COLO668 (cell line): Measurements from ENCODE around the gene PRDX6.
"Not testable (repeated sequence)": the region's sequence is repeated elsewhere in the genome, so short reads cannot be mapped to it uniquely, and the experiment has no call there.

Source experiments
- DNase-seq: peaks from one replicate; lab custom pipeline; 2025; ENCODE audit not compliant: unreplicated experiment; lab: John Stamatoyannopoulos, UW

The PRDX6 gene

GRCh38 chr1:173495609-173496267 lies 18.6 kb downstream of the PRDX6 start:
- no peak for DNase-seq

GRCh38 chr1:173496757-173497320 lies 19.7 kb downstream of the PRDX6 start:
- DNase-seq, result no peak

- DNase-seq, result no peak
Observed at GRCh38 chr1:173499729-173500128, 22.6 kb downstream of the PRDX6 start.

GRCh38 chr1:173502104-173502503 lies 25.0 kb downstream of the PRDX6 start:
- no peak for DNase-seq

- DNase-seq, result no peak
Observed at GRCh38 chr1:173503391-173503790, 26.3 kb downstream of the PRDX6 start.

- no peak for DNase-seq
Observed at GRCh38 chr1:173504268-173504667, 27.1 kb downstream of the PRDX6 start.

- DNase-seq, result no peak
Observed at GRCh38 chr1:173505391-173505790, 28.3 kb downstream of the PRDX6 start.

GRCh38 chr1:173506437-173506836 lies 29.3 kb downstream of the PRDX6 start:
- peak; percentile 7 for DNase-seq

- DNase-seq, result no peak
Observed at GRCh38 chr1:173507205-173507846, 30.2 kb downstream of the PRDX6 start.

- DNase-seq, result no peak
Observed at GRCh38 chr1:173507847-173508209, 30.7 kb downstream of the PRDX6 start.

- no peak for DNase-seq
Observed at GRCh38 chr1:173508541-173508940, 31.4 kb downstream of the PRDX6 start.

GRCh38 chr1:173509797-173510196 lies 32.7 kb downstream of the PRDX6 start:
- no peak for DNase-seq

- DNase-seq, result not testable (repeated sequence)
Observed at GRCh38 chr1:173514503-173514902, 37.4 kb downstream of the PRDX6 start.

GRCh38 chr1:173520799-173521198 lies 43.7 kb downstream of the PRDX6 start:
- DNase-seq, result no peak

- no peak for DNase-seq
Observed at GRCh38 chr1:173523329-173523728, 46.2 kb downstream of the PRDX6 start.

GRCh38 chr1:173525926-173526325 lies 48.8 kb downstream of the PRDX6 start:
- DNase-seq, result no peak

GRCh38 chr1:173527151-173527826 lies 50.2 kb downstream of the PRDX6 start:
- DNase-seq, result peak; percentile 20

GRCh38 chr1:173529106-173529505 lies 52.0 kb downstream of the PRDX6 start:
- DNase-seq, result no peak

GRCh38 chr1:173530795-173531693 lies 53.9 kb downstream of the PRDX6 start:
- no peak for DNase-seq

GRCh38 chr1:173532237-173532636 lies 55.1 kb downstream of the PRDX6 start:
- no peak for DNase-seq

GRCh38 chr1:173536223-173536622 lies 59.1 kb downstream of the PRDX6 start:
- no peak for DNase-seq
